RWPE1 (cell line): Measurements from ENCODE around the gene SNN.

Source experiments
- CTCF ChIA-PET: fragments of 350-600 bp; sonication (Branson Sonifier 250); formaldehyde crosslinking; extraction: SDS; loops from one replicate; lab custom pipeline; 2021; lab: Yijun Ruan, JAX
- POLR2A ChIA-PET: fragments of 400-600 bp; formaldehyde crosslinking; extraction: SDS; loops from one replicate; lab custom pipeline; 2020; ENCODE audit warnings: antibody characterized with exemption; ENCODE audit not compliant: low non-redundant PET; lab: Yijun Ruan, JAX
- DNase-seq: peaks from one replicate; pipeline ENCODE4 v3.0.0; 2012; ENCODE audit warnings: low spot score
- H3K27ac ChIP-seq: fragments of 450-650 bp; 2 replicates; pipeline ENCODE4 v1.5.1; 2017
- TF ChIP-seq, protein P1 (sequence below): fragments of 450-650 bp; conservative IDR thresholded peaks from 2 replicates; pipeline ENCODE4 v1.5.1; 2017; ENCODE audit warnings: low read depth, mild to moderate bottlenecking

The SNN gene

DNA sequence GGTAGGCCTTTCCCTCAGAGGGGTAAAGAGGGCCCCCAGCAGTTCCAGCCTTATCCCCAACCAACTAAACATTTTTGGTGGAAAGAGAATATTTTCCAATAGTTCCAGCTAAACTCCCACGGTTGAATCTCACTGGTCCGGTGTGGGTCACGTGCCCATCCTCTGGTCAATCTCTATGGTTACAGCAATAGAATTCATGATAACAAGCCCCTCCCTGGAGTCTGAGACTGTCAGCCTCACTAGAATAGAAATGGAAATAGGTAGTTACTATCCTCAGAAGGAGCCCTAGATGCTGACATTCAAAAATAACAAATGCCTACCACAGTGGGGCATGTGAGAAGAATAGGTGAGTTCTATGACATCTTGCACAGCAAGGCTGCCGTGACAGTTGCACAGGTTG lies 44.0 kb upstream of the SNN start:
- TF ChIP-seq, protein P1, sequence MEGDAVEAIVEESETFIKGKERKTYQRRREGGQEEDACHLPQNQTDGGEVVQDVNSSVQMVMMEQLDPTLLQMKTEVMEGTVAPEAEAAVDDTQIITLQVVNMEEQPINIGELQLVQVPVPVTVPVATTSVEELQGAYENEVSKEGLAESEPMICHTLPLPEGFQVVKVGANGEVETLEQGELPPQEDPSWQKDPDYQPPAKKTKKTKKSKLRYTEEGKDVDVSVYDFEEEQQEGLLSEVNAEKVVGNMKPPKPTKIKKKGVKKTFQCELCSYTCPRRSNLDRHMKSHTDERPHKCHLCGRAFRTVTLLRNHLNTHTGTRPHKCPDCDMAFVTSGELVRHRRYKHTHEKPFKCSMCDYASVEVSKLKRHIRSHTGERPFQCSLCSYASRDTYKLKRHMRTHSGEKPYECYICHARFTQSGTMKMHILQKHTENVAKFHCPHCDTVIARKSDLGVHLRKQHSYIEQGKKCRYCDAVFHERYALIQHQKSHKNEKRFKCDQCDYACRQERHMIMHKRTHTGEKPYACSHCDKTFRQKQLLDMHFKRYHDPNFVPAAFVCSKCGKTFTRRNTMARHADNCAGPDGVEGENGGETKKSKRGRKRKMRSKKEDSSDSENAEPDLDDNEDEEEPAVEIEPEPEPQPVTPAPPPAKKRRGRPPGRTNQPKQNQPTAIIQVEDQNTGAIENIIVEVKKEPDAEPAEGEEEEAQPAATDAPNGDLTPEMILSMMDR, result no peak
- no peak for DNase-seq
- ChIA-PET POLR2A (no interaction called here), CTCF (interaction anchor here (0.6 kb wide), 1 partner anchor 22 kb away, joined by 8 read pairs; no protein-coding TSS in a partner anchor)
- H3K27ac ChIP-seq, result no peak overlapping the region

DNA sequence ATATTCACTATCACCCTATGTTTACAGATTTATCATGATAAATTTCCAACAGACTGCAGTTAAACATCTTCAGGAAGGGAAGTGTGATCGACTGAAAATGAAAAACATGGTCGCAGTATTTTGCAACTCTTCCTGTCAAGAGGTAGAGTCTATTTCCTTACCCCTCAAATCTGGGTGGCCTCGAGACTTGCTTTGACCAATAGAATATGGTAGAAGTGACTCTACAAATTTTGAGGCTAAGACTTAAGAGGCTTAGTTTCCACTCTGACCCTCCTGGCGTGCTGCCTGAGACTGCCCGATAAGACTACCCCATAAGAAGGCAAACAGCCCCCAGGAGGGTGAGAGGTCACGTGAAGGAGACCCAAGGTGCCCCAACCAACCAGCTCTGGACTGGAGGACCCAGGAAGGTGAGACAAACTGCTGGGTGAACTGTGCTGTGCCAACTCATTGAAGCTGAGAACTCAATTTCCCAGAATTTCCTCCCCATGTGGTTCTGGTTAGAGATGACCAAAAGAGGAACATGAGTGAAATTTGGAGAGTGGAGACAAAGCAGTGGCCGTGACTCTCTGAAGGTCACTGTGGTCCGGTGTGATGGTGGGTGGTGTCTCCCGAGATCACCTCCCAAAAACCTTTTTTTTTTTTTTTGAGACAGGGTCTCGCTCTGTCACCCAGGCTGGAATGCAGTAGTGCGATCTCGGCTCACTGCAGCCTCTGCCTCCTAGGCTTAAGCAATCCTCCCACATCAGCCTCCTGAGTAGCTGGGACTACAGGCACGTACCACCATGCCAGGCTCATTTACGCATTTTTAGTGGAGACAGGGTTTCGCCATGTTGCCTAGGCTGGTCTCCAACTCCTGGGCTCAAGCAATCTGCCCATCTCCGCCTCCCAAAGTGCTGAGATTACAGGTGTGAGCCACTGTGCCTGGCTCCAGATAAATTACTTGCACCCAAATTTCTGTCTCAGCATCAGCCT lies 43.3 kb upstream of the SNN start:
- POLR2A ChIA-PET, result no interaction called here
- H3K27ac ChIP-seq, result peak overlapping the region; percentile 100
- TF ChIP-seq, protein P1, result no peak
- CTCF ChIA-PET, result interaction anchor here (0.6 kb wide), 1 partner anchor 21 kb away, joined by 8 read pairs; no protein-coding TSS in a partner anchor
- DNase-seq, result no peak

DNA sequence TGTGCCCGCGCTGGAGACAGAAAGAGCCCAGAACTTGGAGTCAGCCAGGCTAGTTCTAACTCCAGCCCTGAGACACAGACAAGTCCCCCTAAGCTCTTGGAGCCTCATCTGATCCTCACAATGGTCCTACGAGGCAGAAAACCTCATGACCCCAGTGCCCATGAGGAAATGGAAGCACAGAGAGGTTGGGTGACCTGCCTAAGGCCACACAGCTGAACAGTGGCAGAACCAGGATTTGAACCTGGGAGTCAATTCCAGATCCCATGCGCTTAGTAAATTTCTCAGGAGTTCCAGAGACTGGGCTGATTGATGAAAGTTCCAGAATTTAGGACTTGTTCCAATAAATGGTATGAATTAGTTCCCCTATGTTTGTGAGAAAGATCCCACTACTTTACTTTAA lies 42.5 kb upstream of the SNN start:
- ChIA-PET POLR2A (no interaction called here), CTCF (no interaction called here)
- TF ChIP-seq, protein P1, result no peak
- H3K27ac ChIP-seq, result peak overlapping the region; percentile 100
- DNase-seq, result no peak

DNA sequence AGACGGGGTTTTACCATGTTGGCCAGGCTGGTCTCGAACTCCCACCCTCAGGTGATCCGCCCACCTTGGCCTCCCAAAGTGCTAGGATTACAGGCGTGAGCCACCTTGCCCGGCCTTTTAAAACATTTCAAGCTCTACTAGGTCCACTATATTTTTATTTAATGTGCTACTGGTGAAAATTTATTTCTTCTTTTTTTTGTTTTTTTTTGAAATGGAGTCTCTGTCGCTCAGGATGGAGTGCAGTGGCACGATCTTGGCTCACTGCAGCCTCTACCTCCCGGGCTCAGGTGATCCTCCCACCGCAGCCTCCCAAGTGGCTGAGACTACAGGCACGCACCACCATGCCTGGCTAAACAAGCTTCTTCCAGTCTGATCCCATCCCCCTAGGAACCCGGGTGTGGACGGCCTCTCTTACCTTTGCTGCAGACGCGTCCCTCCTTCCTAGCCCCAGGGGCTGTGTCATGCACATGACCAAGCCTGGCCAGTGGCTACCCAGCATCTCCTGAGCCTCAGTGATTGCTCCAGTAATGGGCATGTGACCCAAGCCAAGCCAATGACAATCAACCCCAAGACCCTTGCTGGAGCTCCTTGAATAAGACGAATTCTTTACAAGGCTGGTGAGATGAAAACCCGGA lies 41.5 kb upstream of the SNN start:
- H3K27ac ChIP-seq, result peak overlapping the region; percentile 100
- ChIA-PET CTCF (interaction anchor here (1.2 kb wide), 1 partner anchor 13 kb away, joined by 3 read pairs; no protein-coding TSS in a partner anchor), POLR2A (no interaction called here)
- DNase-seq, result no peak
- TF ChIP-seq, protein P1, result no peak

DNA sequence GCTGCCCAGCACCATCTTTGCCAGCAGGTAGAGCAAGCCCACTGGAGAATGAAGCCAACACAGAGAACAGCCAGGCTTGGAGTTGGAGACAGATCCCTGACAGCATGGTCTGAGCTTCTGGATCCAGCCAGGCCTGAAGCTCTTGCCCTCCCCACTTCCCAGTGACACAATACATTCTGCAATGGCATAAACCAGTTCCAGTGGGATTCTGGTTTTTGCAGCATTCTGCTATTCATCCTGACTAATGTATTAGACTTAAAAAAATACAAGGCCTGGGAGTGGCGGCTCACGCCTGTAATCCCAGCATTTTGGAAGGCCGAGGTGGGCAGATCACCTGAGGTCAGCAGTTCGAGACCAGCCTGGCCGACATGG lies 41.0 kb upstream of the SNN start:
- POLR2A ChIA-PET, result interaction anchor here (0.7 kb wide), 1 partner anchor 21 kb away, joined by 8 read pairs; no protein-coding TSS in a partner anchor
- TF ChIP-seq, protein P1, result no peak
- CTCF ChIA-PET, result interaction anchor here (1.2 kb wide), 1 partner anchor 13 kb away, joined by 3 read pairs; no protein-coding TSS in a partner anchor
- DNase-seq, result no peak
- peak overlapping the region; percentile 100 for H3K27ac ChIP-seq

DNA sequence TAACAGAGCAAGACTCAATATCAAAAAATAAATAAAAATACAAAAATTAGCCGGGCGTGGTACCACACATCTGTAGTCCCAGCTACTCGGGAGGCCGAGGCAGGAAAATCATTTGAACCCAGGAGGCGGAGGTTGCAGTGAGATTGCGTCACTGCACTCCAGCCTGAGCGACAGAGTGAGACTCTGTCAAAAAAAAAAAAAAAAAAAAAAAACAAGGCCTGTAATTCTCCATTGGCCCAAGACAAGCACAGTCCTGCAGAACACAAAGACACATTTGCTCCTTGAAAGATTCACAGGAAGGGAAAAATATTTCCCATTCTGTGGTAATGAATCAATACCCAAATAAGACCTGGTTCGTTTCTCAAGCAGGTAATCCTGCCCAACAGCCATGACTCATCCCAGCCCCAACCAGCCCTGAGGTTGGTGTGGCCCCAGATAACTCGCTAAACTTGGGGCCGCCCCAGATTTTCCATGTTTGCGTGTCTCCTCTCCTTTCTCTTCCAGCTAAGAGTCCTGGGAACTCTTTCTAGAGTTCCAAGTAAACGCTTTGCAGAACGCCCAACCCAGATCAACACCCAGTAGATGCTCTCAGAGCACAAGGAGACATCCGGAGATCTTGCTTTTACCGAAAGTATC lies 40.3 kb upstream of the SNN start:
- CTCF ChIA-PET, result interaction anchor here (0.6 kb wide), 1 partner anchor 15 kb away, joined by 4 read pairs; no protein-coding TSS in a partner anchor
- DNase-seq, result peak; percentile 97
- TF ChIP-seq, protein P1, result no peak
- POLR2A ChIA-PET, result interaction anchor here (0.6 to 2.0 kb wide), 5 partner anchors 9 to 41 kb away, joined by 3 to 8 read pairs (median 4); partner anchors contain the start of gene LITAF
- H3K27ac ChIP-seq, result peak overlapping the region; percentile 100
